NT2/D1 (cell line): ENCODE results near the gene THAP2.
"Not testable (repeated sequence)": the region's sequence is repeated elsewhere in the genome, so short reads cannot be mapped to it uniquely, and the experiment has no call there.

ENCODE experiments used
- DNase-seq: peaks from one replicate; pipeline ENCODE4 v3.0.0-alpha.2; 2011; ENCODE audit warnings: low read depth, low spot score
- H3K27me3 ChIP-seq: 2 replicates; pipeline ENCODE4 v1.6.0; 2011; ENCODE audit warnings: mild to moderate bottlenecking; ENCODE audit not compliant: insufficient read length, insufficient read depth
- H3K36me3 ChIP-seq: 2 replicates; pipeline ENCODE4 v1.6.1; 2011; ENCODE audit warnings: mild to moderate bottlenecking, low read length, mixed read lengths; ENCODE audit not compliant: insufficient read depth, insufficient read length
- H3K4me1 ChIP-seq: 2 replicates; pipeline ENCODE4 v1.5.1; 2011; ENCODE audit not compliant: insufficient read depth, insufficient read length
- H3K4me3 ChIP-seq: 2 replicates; pipeline ENCODE4 v1.5.1; 2011; ENCODE audit warnings: low read depth; ENCODE audit not compliant: insufficient read length
- H3K9ac ChIP-seq: 2 replicates; pipeline ENCODE4 v1.6.0; 2011; ENCODE audit warnings: low read depth; ENCODE audit not compliant: insufficient read length
- H3K9me3 ChIP-seq: 2 replicates; pipeline ENCODE4 v1.5.1; 2011; ENCODE audit warnings: mild to moderate bottlenecking, low read length; ENCODE audit not compliant: insufficient read depth
- SUZ12 ChIP-seq: IDR thresholded peaks from 2 replicates; pipeline ENCODE4 v1.6.1; 2011; ENCODE audit not compliant: insufficient read length, insufficient read depth; ENCODE audit errors: extremely low read depth
- YY1 ChIP-seq: IDR thresholded peaks from 2 replicates; pipeline ENCODE4 v1.6.1; 2011; ENCODE audit not compliant: insufficient read length, insufficient read depth
- ZNF274 ChIP-seq: IDR thresholded peaks from 2 replicates; pipeline ENCODE4 v1.6.1; 2011; ENCODE audit warnings: mild to moderate bottlenecking, low read depth, low read length

Gene THAP2

GRCh38 chr12:71688961-71689570 is 25.0 kb downstream of the THAP2 start:
- Histone ChIP-seq H3K36me3 (no peaks in the 10 kb centered on the region), H3K27me3 (no peaks in the 10 kb centered on the region), H3K4me3 (no peak overlapping the region), H3K9ac (no peak overlapping the region), H3K9me3 (no peaks in the 10 kb centered on the region), H3K4me1 (no peaks in the 10 kb centered on the region)
- TF ChIP-seq YY1 (no peak), ZNF274 (no peak), SUZ12 (no peak)
- DNase-seq = no peak

DNA sequence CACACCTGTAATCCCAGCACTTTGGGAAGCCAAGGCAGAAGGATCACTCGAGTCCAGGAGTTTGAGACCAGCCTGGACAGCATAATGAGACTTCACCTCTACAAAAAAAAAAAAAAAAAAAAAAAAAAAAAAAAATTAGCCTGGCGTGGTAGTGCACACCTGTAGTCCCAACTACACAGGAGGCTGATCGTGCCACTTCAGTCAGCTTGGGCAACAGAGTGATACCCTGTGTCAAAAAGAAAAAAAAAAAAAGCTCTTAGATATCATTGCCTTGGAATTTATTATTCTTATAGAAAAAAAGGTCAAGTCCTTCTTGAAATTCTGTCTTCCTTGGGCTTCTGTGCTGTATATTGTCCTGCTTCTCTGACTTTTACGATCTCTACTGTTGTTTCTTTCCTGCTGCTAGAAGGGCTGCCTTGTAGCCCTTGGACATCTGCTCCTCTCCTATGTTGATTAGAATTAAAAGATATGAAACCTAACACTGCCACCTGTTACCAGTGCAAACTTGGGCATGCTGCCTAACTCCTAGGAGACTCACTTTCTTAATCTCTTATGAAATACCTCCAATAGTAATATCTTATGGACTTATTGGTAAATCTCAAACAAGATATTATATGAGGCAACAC is 27.5 kb downstream of the THAP2 start:
- no peaks in the 10 kb centered on the region for H3K9me3 ChIP-seq
- H3K4me3 ChIP-seq = no peak overlapping the region
- H3K4me1 ChIP-seq = no peaks in the 10 kb centered on the region
- TF ChIP-seq YY1 (no peak), ZNF274 (no peak), SUZ12 (no peak)
- no peak for DNase-seq
- no peak overlapping the region for H3K9ac ChIP-seq
- no peaks in the 10 kb centered on the region for H3K36me3 ChIP-seq
- H3K27me3 ChIP-seq = no peaks in the 10 kb centered on the region

- TF ChIP-seq ZNF274 (no peak), SUZ12 (no peak), YY1 (no peak)
- no peak overlapping the region for H3K4me3 ChIP-seq
- no peaks in the 10 kb centered on the region for H3K4me1 ChIP-seq
- no peaks in the 10 kb centered on the region for H3K9me3 ChIP-seq
- no peak for DNase-seq
- H3K36me3 ChIP-seq = peaks cover 12% of the 10 kb centered on the region
- H3K9ac ChIP-seq = no peak overlapping the region
- no peaks in the 10 kb centered on the region for H3K27me3 ChIP-seq
Observed at GRCh38 chr12:71693126-71693525, 29.0 kb downstream of the THAP2 start.

GRCh38 chr12:71693651-71694050 is 29.6 kb downstream of the THAP2 start:
- not testable (repeated sequence) for H3K4me3 ChIP-seq, H3K27me3 ChIP-seq, H3K4me1 ChIP-seq, H3K9me3 ChIP-seq, DNase-seq, H3K9ac ChIP-seq
- peaks cover 17% of the 10 kb centered on the region for H3K36me3 ChIP-seq

- TF ChIP-seq ZNF274 (no peak), SUZ12 (no peak), YY1 (no peak)
- Histone ChIP-seq H3K4me3 (no peak overlapping the region), H3K27me3 (no peaks in the 10 kb centered on the region), H3K4me1 (no peaks in the 10 kb centered on the region), H3K9ac (no peak overlapping the region), H3K9me3 (no peaks in the 10 kb centered on the region), H3K36me3 (peaks cover 24% of the 10 kb centered on the region)
- no peak for DNase-seq
Observed at GRCh38 chr12:71694099-71694820, 30.2 kb downstream of the THAP2 start.

DNA sequence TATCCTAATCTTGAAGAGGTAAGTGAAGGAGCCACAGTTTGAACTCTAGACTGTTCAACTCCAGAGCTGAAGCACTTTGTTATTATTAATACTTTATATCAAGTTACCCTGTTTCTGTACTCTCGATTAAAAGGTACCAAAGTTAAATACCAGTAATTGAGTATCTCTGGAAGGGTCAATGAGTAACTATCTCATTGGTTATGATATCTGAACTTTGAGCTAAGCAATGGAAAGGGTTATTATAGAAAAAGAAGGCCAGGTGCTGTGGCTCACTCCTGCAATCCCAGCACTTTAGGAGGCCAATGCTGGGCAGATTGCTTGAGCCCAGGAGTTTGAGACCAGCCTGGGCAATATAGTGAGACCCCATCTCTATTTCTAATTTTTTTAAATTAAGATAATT is 31.7 kb downstream of the THAP2 start:
- no peaks in the 10 kb centered on the region for H3K27me3 ChIP-seq
- no peak for TF ChIP-seq ZNF274
- no peak for TF ChIP-seq SUZ12
- no peak for TF ChIP-seq YY1
- H3K9me3 ChIP-seq = no peaks in the 10 kb centered on the region
- H3K36me3 ChIP-seq = peaks cover 36% of the 10 kb centered on the region
- DNase-seq = no peak
- no peak overlapping the region for H3K9ac ChIP-seq
- H3K4me3 ChIP-seq = no peak overlapping the region
- no peaks in the 10 kb centered on the region for H3K4me1 ChIP-seq

DNA sequence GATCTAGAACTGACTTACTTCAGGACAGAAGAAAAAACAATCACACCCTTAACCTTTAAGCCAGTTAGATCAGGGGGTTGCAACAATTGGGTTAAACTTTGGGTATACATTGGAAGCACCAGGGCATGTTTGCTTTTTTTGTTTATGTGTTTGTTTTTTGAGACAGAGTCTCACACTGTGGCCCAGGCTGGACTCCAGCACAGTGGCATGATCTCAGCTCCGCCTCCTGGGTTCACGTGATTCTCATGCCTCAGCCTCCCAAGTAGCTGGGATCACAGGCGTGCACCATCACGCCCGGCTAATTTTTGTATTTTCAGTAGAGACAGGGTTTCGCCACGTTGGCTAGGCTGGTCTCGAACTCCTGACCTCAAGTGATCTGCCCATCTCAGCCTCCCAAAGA is 38.1 kb downstream of the THAP2 start:
- not testable (repeated sequence) for H3K4me3 ChIP-seq, H3K4me1 ChIP-seq, H3K9ac ChIP-seq, H3K9me3 ChIP-seq, DNase-seq, H3K27me3 ChIP-seq
- H3K36me3 ChIP-seq = peaks cover 40% of the 10 kb centered on the region

DNA sequence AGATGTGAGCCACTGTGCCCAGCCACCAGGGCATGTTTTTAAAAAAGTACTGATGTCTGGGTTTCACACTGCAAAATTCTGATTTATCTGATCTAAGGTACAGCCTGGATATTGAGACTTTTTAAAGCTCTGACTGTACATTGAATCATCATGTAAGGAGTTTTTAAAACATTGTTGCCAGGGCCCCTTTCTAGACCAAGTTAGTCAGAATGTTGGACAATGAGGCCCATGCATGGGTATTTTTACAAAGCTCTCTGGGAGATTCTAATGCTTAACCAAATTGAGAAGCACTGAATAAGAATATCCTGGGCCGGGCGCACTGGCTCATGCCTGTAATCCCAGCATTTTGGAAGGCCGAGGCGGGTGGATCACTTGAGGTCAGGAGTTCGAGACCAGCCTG is 38.5 kb downstream of the THAP2 start:
- Histone ChIP-seq H3K36me3 (peaks cover 36% of the 10 kb centered on the region), H3K4me1 (no peaks in the 10 kb centered on the region), H3K9ac (no peak overlapping the region), H3K9me3 (no peaks in the 10 kb centered on the region), H3K27me3 (no peaks in the 10 kb centered on the region), H3K4me3 (no peak overlapping the region)
- DNase-seq = no peak
- TF ChIP-seq YY1 (no peak), SUZ12 (no peak), ZNF274 (no peak)
